ENCODE measurements around the gene THSD4. TPM values are rescaled to one million over a fixed set of nuclear protein-coding genes. Genes with fewer than 3 reads are reported as not detected.

Gene THSD4
- total and polyA plus RNA-seq, 9 of the 15 experiments (the other 6 are each of a cell fraction or from before 2014, with no cell fraction given), result 0.04 TPM; not detected in 5

DNA sequence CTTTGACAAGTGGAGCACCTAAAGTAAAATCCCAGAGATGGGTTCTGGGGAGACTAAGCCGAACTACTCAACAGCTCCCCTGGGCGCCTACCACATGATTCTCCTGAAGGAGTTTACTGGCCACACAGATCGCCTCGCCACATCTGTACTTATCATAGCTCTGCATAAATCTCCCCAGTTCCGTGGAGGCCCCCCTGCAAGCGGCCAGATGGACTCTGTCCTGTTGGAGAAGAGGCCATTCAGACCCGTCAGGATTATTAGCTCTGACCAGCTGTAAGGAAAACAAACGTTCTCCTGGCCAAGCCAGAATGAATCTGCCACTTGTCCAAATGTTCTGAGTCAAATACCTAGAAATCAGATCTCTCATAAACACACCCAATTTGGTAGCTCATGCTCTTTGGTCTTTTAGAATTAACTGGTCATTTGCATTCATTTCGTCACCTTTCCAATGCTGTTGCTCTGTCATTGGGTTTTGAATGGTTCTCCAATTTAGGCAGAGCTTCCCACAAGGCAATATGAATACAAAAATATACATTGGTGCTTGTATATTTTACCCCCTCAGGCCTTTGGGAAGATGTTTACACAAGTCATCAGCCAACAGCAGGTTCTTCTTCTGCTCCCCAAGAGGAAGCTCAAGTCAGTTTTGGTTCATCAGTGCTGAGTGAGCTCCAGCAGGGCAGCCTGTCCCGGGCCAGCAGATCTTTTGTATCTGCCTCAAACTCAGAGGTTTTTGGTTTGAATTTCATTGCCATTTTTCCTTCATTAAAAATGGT lies 124.5 kb downstream of the THSD4 start:
- Histone ChIP-seq H3K36me3 (ENCODE audit: control insufficient read depth, insufficient read depth, low read length) (no peaks in the 10 kb centered on the region), H3K4me2 (ENCODE audit: insufficient read depth, low read length) (no peak overlapping the region), H3K27me3 (ENCODE audit: control insufficient read depth in 2 of 2, insufficient read depth in 2 of 2, low read length in 2 of 2) (no peaks in the 10 kb centered on the region), H2AFZ (ENCODE audit: low read depth, low read length) (no peak overlapping the region), H3K9ac (ENCODE audit: insufficient read depth in 1 of 2, low read depth in 2 of 2, low read length in 2 of 2) (no peak overlapping the region), H4K20me1 (replicated peaks; ENCODE audit: control insufficient read depth, insufficient read depth, low read length) (no peaks in the 10 kb centered on the region), H3K27ac (ENCODE audit: extremely low read depth, low read depth, low read length) (no peak overlapping the region), H3K9me1 (ENCODE audit: control insufficient read depth, insufficient read depth, low read length) (no peaks in the 10 kb centered on the region), H3K79me2 (ENCODE audit: control insufficient read depth, insufficient read depth, low read length) (no peaks in the 10 kb centered on the region), H3K4me3 (no peak overlapping the region), H3K9me3 (replicated peaks; ENCODE audit: control insufficient read depth, insufficient read depth, low read depth, low read length) (no peaks in the 10 kb centered on the region), H3K4me1 (replicated peaks in 1 of 2; ENCODE audit: control insufficient read depth in 2 of 2, insufficient read depth in 2 of 2, low read length in 2 of 2) (no peaks in the 10 kb centered on the region; a peak in 1 of 5 replicates)
- in situ Hi-C loops (cut with MboI), result no loop called here
- 3% methylated on average over 10 of the region's 10 CpGs for WGBS (ENCODE audit: insufficient coverage, low coverage, missing lambda C conversion rate)
- FAIRE-seq, result no peak
- BruUV-seq (replicated peaks), result no TSS peak
- CTCF ChIA-PET (ENCODE audit: low intra/inter-chr PET ratio), result no interaction called here
- POLR2A ChIA-PET, result interaction anchor here (1.0 kb wide), 1 partner anchor 18 kb away, joined by 4 read pairs; no protein-coding TSS in a partner anchor
- no peak for ATAC-seq
- no peak for DNase-seq (ENCODE audit: extremely low read depth in 1 of 4, low spot score in 3 of 4)
- intact Hi-C loops (cut with micrococcal nuclease), result no loop called here
- TF ChIP-seq, protein P1, sequence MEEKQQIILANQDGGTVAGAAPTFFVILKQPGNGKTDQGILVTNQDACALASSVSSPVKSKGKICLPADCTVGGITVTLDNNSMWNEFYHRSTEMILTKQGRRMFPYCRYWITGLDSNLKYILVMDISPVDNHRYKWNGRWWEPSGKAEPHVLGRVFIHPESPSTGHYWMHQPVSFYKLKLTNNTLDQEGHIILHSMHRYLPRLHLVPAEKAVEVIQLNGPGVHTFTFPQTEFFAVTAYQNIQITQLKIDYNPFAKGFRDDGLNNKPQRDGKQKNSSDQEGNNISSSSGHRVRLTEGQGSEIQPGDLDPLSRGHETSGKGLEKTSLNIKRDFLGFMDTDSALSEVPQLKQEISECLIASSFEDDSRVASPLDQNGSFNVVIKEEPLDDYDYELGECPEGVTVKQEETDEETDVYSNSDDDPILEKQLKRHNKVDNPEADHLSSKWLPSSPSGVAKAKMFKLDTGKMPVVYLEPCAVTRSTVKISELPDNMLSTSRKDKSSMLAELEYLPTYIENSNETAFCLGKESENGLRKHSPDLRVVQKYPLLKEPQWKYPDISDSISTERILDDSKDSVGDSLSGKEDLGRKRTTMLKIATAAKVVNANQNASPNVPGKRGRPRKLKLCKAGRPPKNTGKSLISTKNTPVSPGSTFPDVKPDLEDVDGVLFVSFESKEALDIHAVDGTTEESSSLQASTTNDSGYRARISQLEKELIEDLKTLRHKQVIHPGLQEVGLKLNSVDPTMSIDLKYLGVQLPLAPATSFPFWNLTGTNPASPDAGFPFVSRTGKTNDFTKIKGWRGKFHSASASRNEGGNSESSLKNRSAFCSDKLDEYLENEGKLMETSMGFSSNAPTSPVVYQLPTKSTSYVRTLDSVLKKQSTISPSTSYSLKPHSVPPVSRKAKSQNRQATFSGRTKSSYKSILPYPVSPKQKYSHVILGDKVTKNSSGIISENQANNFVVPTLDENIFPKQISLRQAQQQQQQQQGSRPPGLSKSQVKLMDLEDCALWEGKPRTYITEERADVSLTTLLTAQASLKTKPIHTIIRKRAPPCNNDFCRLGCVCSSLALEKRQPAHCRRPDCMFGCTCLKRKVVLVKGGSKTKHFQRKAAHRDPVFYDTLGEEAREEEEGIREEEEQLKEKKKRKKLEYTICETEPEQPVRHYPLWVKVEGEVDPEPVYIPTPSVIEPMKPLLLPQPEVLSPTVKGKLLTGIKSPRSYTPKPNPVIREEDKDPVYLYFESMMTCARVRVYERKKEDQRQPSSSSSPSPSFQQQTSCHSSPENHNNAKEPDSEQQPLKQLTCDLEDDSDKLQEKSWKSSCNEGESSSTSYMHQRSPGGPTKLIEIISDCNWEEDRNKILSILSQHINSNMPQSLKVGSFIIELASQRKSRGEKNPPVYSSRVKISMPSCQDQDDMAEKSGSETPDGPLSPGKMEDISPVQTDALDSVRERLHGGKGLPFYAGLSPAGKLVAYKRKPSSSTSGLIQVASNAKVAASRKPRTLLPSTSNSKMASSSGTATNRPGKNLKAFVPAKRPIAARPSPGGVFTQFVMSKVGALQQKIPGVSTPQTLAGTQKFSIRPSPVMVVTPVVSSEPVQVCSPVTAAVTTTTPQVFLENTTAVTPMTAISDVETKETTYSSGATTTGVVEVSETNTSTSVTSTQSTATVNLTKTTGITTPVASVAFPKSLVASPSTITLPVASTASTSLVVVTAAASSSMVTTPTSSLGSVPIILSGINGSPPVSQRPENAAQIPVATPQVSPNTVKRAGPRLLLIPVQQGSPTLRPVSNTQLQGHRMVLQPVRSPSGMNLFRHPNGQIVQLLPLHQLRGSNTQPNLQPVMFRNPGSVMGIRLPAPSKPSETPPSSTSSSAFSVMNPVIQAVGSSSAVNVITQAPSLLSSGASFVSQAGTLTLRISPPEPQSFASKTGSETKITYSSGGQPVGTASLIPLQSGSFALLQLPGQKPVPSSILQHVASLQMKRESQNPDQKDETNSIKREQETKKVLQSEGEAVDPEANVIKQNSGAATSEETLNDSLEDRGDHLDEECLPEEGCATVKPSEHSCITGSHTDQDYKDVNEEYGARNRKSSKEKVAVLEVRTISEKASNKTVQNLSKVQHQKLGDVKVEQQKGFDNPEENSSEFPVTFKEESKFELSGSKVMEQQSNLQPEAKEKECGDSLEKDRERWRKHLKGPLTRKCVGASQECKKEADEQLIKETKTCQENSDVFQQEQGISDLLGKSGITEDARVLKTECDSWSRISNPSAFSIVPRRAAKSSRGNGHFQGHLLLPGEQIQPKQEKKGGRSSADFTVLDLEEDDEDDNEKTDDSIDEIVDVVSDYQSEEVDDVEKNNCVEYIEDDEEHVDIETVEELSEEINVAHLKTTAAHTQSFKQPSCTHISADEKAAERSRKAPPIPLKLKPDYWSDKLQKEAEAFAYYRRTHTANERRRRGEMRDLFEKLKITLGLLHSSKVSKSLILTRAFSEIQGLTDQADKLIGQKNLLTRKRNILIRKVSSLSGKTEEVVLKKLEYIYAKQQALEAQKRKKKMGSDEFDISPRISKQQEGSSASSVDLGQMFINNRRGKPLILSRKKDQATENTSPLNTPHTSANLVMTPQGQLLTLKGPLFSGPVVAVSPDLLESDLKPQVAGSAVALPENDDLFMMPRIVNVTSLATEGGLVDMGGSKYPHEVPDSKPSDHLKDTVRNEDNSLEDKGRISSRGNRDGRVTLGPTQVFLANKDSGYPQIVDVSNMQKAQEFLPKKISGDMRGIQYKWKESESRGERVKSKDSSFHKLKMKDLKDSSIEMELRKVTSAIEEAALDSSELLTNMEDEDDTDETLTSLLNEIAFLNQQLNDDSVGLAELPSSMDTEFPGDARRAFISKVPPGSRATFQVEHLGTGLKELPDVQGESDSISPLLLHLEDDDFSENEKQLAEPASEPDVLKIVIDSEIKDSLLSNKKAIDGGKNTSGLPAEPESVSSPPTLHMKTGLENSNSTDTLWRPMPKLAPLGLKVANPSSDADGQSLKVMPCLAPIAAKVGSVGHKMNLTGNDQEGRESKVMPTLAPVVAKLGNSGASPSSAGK (IDR thresholded peaks at IDR 0.05), result no peak
- TF ChIP-seq, protein P2, sequence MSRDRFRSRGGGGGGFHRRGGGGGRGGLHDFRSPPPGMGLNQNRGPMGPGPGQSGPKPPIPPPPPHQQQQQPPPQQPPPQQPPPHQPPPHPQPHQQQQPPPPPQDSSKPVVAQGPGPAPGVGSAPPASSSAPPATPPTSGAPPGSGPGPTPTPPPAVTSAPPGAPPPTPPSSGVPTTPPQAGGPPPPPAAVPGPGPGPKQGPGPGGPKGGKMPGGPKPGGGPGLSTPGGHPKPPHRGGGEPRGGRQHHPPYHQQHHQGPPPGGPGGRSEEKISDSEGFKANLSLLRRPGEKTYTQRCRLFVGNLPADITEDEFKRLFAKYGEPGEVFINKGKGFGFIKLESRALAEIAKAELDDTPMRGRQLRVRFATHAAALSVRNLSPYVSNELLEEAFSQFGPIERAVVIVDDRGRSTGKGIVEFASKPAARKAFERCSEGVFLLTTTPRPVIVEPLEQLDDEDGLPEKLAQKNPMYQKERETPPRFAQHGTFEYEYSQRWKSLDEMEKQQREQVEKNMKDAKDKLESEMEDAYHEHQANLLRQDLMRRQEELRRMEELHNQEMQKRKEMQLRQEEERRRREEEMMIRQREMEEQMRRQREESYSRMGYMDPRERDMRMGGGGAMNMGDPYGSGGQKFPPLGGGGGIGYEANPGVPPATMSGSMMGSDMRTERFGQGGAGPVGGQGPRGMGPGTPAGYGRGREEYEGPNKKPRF (IDR thresholded peaks at IDR 0.05; ENCODE audit: low read depth, low read length), result no peak
